Dendritic cell treated with granulocyte-macrophage colony-stimulating factor and Interleukin-4, amounts not matched to agents 40 ng/mL and 50 ng/mL, for 4 days (primary cell): ENCODE measurements around the gene SFMBT2.

Experiments used
- H3K27ac Mint-ChIP-seq: one replicate; pipeline ENCODE4 v1.8.0; 2022; ENCODE audit warnings: mild to moderate bottlenecking, mixed read lengths
- H3K27me3 Mint-ChIP-seq: one replicate; pipeline ENCODE4 v1.8.0; 2022; ENCODE audit warnings: mild to moderate bottlenecking, mixed read lengths
- H3K36me3 Mint-ChIP-seq: one replicate; pipeline ENCODE4 v1.8.0; 2022; ENCODE audit warnings: low read depth, mixed read lengths
- H3K4me1 Mint-ChIP-seq: one replicate; pipeline ENCODE4 v1.8.0; 2022; ENCODE audit warnings: low read depth, mixed read lengths
- H3K4me3 Mint-ChIP-seq: one replicate; pipeline ENCODE4 v1.8.0; 2022; ENCODE audit warnings: mild to moderate bottlenecking, moderate library complexity, mixed read lengths
- H3K9me3 Mint-ChIP-seq: one replicate; pipeline ENCODE4 v1.8.0; 2022; ENCODE audit warnings: mixed read lengths
- intact Hi-C: fragments of 100-400 bp; cut with micrococcal nuclease; formaldehyde crosslinking; loops from one replicate; pipeline ENCODE4 v1.15.0; 2022

SFMBT2 gene

DNA sequence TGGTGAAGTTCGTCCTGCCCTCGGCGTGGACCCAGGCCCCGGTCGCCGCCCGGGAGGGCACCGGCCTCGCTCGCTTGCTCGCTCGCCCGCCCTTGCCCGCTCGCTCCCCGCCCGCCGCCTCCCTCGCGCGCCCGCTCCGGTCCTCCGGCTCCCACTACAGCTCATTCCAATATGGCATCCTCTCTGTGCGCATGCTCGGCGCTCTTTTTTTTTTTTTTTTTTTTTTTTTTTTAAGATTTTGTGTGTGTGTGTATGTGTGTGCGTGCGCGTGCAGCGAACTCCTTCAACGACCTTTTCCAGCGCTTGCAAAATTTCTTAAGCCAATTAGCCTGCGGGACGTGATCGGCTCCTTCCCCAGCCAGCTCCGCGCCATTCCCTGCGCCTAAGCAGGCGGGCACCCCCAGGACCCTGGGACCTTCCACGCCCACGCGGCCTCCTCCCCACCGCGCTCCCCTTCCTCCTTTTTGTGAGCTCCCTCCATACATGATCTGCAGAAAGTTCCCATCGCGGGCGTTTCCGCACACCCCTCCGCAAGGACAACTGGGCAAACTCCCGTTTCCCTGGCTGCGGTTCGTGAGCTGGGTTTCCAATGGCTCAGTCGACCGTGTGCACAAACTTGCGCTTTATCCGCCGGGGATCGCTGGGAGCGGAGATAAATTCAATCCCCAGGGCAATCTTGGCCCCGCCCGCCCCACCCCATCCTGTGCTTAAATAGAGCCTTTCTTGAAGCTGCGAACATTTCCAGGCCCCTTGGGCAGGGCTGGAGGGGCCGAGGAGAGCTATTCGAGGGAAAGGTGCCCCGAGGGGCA, at the start of gene SFMBT2:
SFMBT2 (minus strand) TSS at position 173 of the 809 bp plus-strand sequence. CDS start 29,136 bp downstream, outside the sequence.
- H3K27ac Mint-ChIP-seq = peak within 1 kb of the TSS; percentile 87
- H3K27me3 Mint-ChIP-seq = peaks cover 61% of the 10 kb centered on the region
- intact Hi-C loops = loop anchor here (10.0 kb wide), 2 partner anchors 566 to 996 kb away; no protein-coding TSS in a partner anchor
- H3K9me3 Mint-ChIP-seq = no peaks in the 10 kb centered on the region
- H3K36me3 Mint-ChIP-seq = peaks cover 29% of the 10 kb centered on the region
- H3K4me3 Mint-ChIP-seq = peak within 1 kb of the TSS; percentile 85
- peaks cover 59% of the 10 kb centered on the region for H3K4me1 Mint-ChIP-seq

GRCh38 chr10:7460006-7460405, 49.2 kb upstream of the SFMBT2 start:
- intact Hi-C loops = no loop called here
- no peak overlapping the region for H3K4me3 Mint-ChIP-seq
- H3K27me3 Mint-ChIP-seq = no peaks in the 10 kb centered on the region
- H3K36me3 Mint-ChIP-seq = no peaks in the 10 kb centered on the region
- no peak overlapping the region for H3K27ac Mint-ChIP-seq
- H3K4me1 Mint-ChIP-seq = peaks cover 30% of the 10 kb centered on the region
- no peaks in the 10 kb centered on the region for H3K9me3 Mint-ChIP-seq

- no peaks in the 10 kb centered on the region for H3K27me3 Mint-ChIP-seq
- H3K27ac Mint-ChIP-seq = peak overlapping the region; percentile 57
- no peaks in the 10 kb centered on the region for H3K36me3 Mint-ChIP-seq
- peaks cover 23% of the 10 kb centered on the region for H3K4me1 Mint-ChIP-seq
- intact Hi-C loops = loop anchor here (5.0 kb wide), 1 partner anchor 34 kb away; no protein-coding TSS in a partner anchor
- H3K4me3 Mint-ChIP-seq = no peak overlapping the region
- H3K9me3 Mint-ChIP-seq = no peaks in the 10 kb centered on the region
These were observed 47.7 kb upstream of the SFMBT2 start for GRCh38 chr10:7458556-7458955.

DNA sequence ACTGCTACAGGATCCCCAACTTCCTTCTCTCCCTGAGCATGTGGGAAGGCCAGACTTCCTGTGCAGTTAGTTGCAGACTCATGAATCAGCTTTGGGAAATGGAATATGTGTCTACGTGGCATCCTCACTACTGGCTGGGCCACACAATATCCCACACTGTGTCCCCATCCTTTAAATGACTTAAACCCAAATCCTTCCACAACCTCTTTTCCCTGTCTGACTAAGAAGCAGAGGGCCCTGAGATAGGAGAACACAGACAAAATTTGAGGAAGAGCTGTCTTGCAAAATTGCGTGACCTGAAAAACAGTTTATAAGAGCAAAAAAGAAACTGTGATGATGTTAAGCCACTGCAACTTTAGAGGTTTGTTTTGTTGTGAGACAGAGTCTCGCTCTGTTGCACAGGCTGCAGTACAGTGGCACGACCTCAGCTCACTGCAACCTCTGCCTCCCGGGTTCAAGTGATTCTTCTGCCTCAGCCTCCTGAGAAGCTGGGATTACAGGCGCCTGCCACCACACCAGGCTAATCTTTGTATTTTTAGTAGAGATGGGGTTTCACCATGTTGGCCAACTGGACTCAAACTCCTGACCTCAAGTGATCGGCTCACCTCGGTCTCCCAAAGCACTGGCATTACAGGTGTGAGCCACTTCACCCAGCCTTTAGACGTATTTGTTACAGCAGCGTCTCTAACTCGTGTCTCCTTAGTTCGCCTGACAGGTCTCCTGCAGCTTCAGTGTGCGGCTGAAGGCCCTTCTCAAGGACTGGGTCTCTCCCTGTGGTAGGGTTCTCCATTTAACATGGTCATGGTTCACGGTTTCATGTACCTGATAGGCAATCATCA, 46.9 kb upstream of the SFMBT2 start:
- Mint-ChIP-seq H3K27me3 (no peaks in the 10 kb centered on the region), H3K4me1 (peaks cover 23% of the 10 kb centered on the region), H3K27ac (peak overlapping the region; percentile 57), H3K9me3 (no peaks in the 10 kb centered on the region), H3K36me3 (no peaks in the 10 kb centered on the region), H3K4me3 (no peak overlapping the region)
- intact Hi-C loops = loop anchor here (5.0 kb wide), 1 partner anchor 35 kb away; no protein-coding TSS in a partner anchor

DNA sequence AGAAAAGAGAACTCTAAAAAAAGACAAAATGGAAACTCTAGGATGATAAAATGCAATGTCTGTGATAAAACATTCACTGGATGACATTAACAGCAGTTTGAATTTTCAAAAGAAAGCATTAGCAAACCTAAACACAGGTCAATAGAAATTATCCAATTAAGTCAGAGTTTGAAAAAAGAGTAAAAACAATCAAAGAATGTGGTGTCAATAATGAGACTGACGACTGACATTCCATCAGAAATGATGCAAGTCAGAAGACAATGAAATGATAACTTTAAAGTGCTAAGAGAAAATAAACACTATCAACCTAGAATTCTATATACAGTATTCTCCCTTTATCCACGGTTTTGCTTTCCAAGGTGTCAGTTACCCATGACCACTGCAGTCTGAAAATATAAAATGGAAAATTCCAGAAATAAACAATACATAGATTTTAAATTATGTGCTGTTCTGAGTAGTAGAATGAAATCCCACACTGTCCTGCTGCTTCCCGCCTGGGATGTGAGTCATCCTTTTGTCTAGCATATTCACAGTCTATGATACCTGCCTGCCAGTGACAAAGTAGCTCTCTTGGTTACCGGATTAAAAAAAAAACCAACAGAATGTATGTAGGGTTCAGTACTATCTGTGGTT, 38.3 kb upstream of the SFMBT2 start:
- Mint-ChIP-seq H3K27ac (no peak overlapping the region), H3K9me3 (peaks cover 27% of the 10 kb centered on the region), H3K27me3 (no peaks in the 10 kb centered on the region), H3K36me3 (no peaks in the 10 kb centered on the region), H3K4me1 (peaks cover 23% of the 10 kb centered on the region), H3K4me3 (no peak overlapping the region)
- intact Hi-C loops = no loop called here

DNA sequence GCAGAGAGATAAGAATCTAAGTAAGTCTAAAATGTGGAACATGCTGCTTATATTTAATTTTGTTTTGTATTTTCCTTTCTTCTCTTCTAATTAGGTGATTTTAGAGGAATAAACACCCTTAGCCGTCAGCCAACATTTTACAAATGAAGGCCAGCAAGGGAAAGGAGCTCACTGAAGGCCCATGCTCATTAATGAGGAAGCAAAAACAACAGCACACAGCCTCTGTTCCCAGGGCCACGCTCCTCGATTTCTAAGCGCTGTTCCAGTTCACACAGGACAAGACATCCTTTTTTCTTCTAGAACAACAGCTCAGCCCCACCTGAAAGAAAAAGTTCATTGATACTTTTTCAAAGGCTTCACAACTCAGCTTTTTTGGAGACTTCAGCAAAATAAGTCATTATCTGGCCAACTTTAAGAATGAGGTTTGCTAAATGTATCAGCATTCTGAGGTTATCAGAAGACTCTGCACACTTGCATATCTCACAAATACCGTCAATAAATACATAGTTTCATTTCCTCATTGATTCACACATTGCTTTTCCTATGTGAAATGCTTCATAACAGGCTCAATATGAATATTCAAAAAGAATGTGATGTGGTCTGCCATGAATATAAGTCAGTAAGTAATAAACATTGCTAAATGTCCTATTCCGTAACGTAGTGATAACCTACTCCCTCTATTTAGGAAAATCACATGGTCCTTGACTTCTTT, 34.8 kb upstream of the SFMBT2 start:
- H3K4me3 Mint-ChIP-seq = no peak overlapping the region
- peaks cover 27% of the 10 kb centered on the region for H3K9me3 Mint-ChIP-seq
- H3K27me3 Mint-ChIP-seq = no peaks in the 10 kb centered on the region
- peak overlapping the region; percentile 50 for H3K27ac Mint-ChIP-seq
- no peaks in the 10 kb centered on the region for H3K36me3 Mint-ChIP-seq
- intact Hi-C loops = no loop called here
- H3K4me1 Mint-ChIP-seq = peaks cover 23% of the 10 kb centered on the region

DNA sequence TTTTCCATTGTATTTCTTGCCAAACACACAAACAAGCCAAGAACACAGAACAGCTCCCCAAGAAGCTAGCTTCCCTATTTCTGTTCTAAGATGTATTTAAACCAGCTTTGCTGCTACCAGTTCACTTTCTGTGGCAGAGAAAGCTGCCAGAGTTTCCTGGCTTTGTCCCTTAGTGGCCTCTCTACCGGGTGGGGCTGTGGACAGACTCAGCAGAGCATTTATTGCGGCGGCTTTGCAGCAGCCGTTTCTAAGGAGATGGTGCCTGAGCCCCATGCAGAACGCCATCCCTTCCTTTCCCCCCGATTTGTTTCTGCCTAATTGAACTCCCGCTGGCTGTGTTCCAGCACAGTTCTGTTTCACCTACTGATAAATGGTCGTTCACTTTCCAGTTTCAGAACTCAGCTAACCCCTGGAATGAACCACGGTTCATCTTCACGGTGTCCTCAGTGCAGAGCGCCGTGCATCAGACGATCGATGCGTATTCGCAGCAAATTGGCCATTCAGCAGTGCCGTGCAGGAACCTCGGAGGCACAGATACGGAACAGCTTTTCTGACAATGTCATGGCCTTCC, 33.8 kb upstream of the SFMBT2 start:
- peaks cover 24% of the 10 kb centered on the region for H3K4me1 Mint-ChIP-seq
- H3K9me3 Mint-ChIP-seq = peaks cover 20% of the 10 kb centered on the region
- intact Hi-C loops = no loop called here
- H3K27me3 Mint-ChIP-seq = peaks cover 2% of the 10 kb centered on the region
- peak overlapping the region; percentile 50 for H3K27ac Mint-ChIP-seq
- H3K36me3 Mint-ChIP-seq = no peaks in the 10 kb centered on the region
- H3K4me3 Mint-ChIP-seq = peak overlapping the region; percentile 31

DNA sequence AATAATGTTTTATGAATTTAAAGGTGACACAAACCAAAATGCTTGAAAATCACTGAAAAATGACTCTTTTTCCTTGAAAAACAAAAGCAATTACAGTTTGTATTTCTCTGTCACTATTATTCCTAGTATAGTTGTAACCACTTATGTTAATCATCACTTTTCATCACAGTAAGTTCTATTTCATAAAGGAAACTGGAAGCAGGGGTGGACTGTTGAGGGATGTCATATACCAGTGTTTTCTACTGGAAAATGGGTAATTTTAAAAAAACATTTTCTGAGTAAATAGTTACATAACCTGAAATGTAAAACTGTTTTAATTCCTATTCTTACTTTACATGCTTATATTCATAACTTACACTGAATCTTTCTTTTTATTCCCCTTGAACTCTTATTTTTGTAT, 32.2 kb upstream of the SFMBT2 start:
- Mint-ChIP-seq H3K9me3 (peaks cover 4% of the 10 kb centered on the region), H3K4me3 (no peak overlapping the region), H3K27ac (no peak overlapping the region), H3K27me3 (peaks cover 8% of the 10 kb centered on the region), H3K4me1 (peaks cover 40% of the 10 kb centered on the region), H3K36me3 (no peaks in the 10 kb centered on the region)
- intact Hi-C loops = no loop called here

DNA sequence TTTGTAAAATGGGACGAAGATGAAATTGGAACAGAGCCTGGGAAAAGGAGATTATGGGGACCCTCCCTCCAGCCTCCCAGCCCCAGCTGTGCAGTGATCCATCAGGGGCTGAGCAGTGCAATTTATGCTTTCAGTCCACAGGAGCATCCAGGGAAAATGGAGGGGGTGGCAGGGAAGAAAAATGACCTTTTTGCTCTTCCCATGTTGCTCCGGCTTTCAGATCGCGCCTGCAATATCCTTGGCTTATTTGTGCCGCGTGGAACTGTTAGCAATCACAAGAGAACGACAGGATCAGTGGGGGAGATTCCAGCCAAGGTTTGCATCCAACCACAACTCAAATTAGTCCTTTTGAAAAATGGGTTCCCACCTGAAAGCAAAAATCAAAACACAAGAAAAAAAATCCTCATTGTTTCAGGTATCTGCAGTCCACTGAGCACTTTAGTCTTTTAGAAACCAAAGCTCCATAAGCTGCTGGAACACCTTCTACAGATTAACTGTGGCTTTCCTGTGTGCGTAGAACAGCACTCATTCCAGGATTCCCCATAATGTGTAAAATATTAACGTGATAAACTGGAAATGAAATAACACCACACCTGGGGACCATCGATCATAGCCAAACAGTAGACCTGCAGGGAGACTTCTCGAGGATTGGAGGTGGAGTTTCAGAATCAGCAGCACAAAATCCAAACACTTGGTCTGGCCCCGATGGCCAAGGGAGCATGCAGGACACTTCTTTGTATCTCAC, 30.7 kb upstream of the SFMBT2 start:
- Mint-ChIP-seq H3K9me3 (no peaks in the 10 kb centered on the region), H3K27me3 (peaks cover 8% of the 10 kb centered on the region), H3K27ac (no peak overlapping the region), H3K36me3 (no peaks in the 10 kb centered on the region), H3K4me3 (no peak overlapping the region), H3K4me1 (peaks cover 47% of the 10 kb centered on the region)
- intact Hi-C loops = no loop called here

DNA sequence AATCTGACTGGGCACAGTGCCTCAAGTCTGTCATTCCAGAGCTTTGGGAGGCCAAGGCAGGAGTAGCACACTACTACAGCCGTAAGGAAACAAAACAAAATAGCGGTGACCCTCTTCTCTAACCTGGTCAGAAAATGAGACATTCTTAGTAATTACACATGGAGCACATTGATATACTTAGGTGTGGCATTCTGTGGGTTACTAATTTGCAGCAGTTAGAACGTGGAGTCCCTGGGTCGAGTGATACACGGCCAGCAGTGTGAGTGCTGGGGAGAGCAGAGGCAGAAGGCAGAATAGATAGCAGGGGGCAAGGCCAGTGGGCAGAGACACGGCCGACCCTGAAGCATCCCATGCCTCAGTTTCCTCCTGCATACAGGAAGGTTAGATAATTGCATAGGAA, 28.9 kb upstream of the SFMBT2 start:
- Mint-ChIP-seq H3K4me3 (no peak overlapping the region), H3K27me3 (peaks cover 8% of the 10 kb centered on the region), H3K36me3 (no peaks in the 10 kb centered on the region), H3K27ac (peak overlapping the region; percentile 13), H3K9me3 (no peaks in the 10 kb centered on the region), H3K4me1 (peaks cover 33% of the 10 kb centered on the region)
- intact Hi-C loops = no loop called here

- intact Hi-C loops = no loop called here
- Mint-ChIP-seq H3K27me3 (peaks cover 10% of the 10 kb centered on the region), H3K9me3 (no peaks in the 10 kb centered on the region), H3K36me3 (no peaks in the 10 kb centered on the region), H3K27ac (peak overlapping the region; percentile 2), H3K4me3 (no peak overlapping the region), H3K4me1 (peaks cover 30% of the 10 kb centered on the region)
These were observed 27.6 kb upstream of the SFMBT2 start for GRCh38 chr10:7438196-7438986.

DNA sequence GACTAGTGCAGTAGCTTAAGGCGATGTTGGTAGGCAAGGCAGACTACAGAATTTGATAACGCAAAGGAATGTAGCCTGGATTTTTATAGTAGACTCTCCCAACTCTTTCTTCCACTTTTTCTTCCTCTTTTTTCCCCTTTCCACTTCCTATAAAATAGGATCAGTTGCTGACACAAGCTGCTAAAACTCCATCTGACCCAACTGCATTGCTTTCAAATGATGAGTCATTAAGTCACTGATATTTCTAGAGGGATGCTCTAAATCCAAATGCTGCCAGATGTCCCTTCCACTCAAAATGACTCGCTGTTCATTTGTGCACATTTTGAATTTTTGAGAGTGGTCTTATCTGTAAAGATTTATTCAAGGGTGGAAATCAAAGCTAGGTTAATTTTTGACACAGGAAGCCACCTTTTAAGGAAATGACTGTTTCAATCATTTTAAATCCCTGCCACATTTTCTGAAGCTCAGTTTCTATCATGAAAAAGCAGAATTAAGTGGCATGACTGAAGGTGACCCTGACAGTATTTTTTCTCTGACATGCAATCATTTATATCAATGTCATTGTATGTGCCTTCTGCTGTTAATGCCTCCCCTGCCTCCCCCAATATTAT, 25.8 kb upstream of the SFMBT2 start:
- Mint-ChIP-seq H3K4me1 (peaks cover 30% of the 10 kb centered on the region), H3K9me3 (no peaks in the 10 kb centered on the region), H3K27ac (no peak overlapping the region), H3K36me3 (no peaks in the 10 kb centered on the region), H3K27me3 (peaks cover 12% of the 10 kb centered on the region), H3K4me3 (no peak overlapping the region)
- intact Hi-C loops = no loop called here
